MM.1S (cell line): ENCODE results near the gene ALOX15.

Experiments used
- DNase-seq: peaks from one replicate; pipeline ENCODE4 v3.0.0-alpha.2; 2015
- H2AFZ ChIP-seq: fragments of 300-600 bp; sonication (generic); 2 replicates; pipeline ENCODE4 v1.6.0; 2016; ENCODE audit warnings: antibody characterized with exemption, low read length
- H3F3A ChIP-seq: fragments of 300-600 bp; sonication (generic); 2 replicates; pipeline ENCODE4 v1.6.1; 2016; ENCODE audit warnings: mild to moderate bottlenecking, antibody characterized with exemption, low read length, moderate library complexity, mixed read lengths; ENCODE audit not compliant: insufficient read depth
- H3K27ac ChIP-seq: fragments of 300-600 bp; sonication (generic); 2 replicates; pipeline ENCODE4 v1.5.1; 2016; ENCODE audit warnings: mild to moderate bottlenecking, low read length
- H3K27me3 ChIP-seq: fragments of 300-600 bp; sonication (generic); replicated peaks from 2 replicates; pipeline ENCODE4 v1.6.0; 2016; ENCODE audit warnings: low read length; ENCODE audit not compliant: insufficient read depth
- H3K36me3 ChIP-seq: fragments of 300-600 bp; sonication (generic); replicated peaks from 2 replicates; pipeline ENCODE4 v1.6.1; 2016; ENCODE audit warnings: mild to moderate bottlenecking, low read length, mixed read lengths; ENCODE audit not compliant: insufficient read depth
- H3K4me1 ChIP-seq: fragments of 300-600 bp; sonication (generic); 2 replicates; pipeline ENCODE4 v1.6.1; 2016; ENCODE audit warnings: low read length, mixed read lengths
- H3K4me2 ChIP-seq: fragments of 300-600 bp; sonication (generic); 2 replicates; pipeline ENCODE4 v1.6.0; 2016; ENCODE audit warnings: low read depth, low read length
- H3K4me3 ChIP-seq: fragments of 300-600 bp; sonication (generic); 2 replicates; pipeline ENCODE4 v1.5.1; 2016; ENCODE audit warnings: low read length, mixed read lengths
- H3K79me2 ChIP-seq: fragments of 300-600 bp; sonication (generic); 2 replicates; pipeline ENCODE4 v1.6.1; 2016; ENCODE audit warnings: mixed run types, low read length, mixed read lengths
- H3K9ac ChIP-seq: fragments of 300-600 bp; sonication (generic); 2 replicates; pipeline ENCODE4 v1.6.1; 2016; ENCODE audit warnings: low read length, mixed read lengths
- H3K9me2 ChIP-seq: fragments of 300-600 bp; sonication (generic); replicated peaks from 2 replicates; pipeline ENCODE4 v1.6.1; 2016; ENCODE audit warnings: mild to moderate bottlenecking, low read length, mixed read lengths; ENCODE audit not compliant: insufficient read depth
- H3K9me3 ChIP-seq: fragments of 300-600 bp; sonication (generic); replicated peaks from 2 replicates; pipeline ENCODE4 v1.6.1; 2016; ENCODE audit warnings: mild to moderate bottlenecking, low read length, mixed read lengths; ENCODE audit not compliant: insufficient read depth
- H4K20me1 ChIP-seq: fragments of 300-600 bp; sonication (generic); 2 replicates; pipeline ENCODE4 v1.6.1; 2016; ENCODE audit warnings: mild to moderate bottlenecking, low read length, moderate library complexity, mixed read lengths; ENCODE audit not compliant: insufficient read depth
- CTCF ChIP-seq: fragments of 300-600 bp; sonication (generic); IDR thresholded peaks from 2 replicates; pipeline ENCODE4 v1.5.1; 2016; ENCODE audit warnings: antibody characterized with exemption, low read length, mixed read lengths
- EZH2 ChIP-seq: fragments of 300-600 bp; sonication (generic); optimal IDR thresholded peaks from 2 replicates; pipeline ENCODE3; 2017; ENCODE audit warnings: low read depth, mild to moderate bottlenecking, antibody characterized with exemption, low read length, mixed read lengths
- EZH2phosphoT487 ChIP-seq: fragments of 300-600 bp; sonication (generic); IDR thresholded peaks from 2 replicates; pipeline ENCODE4 v1.6.1; 2018; ENCODE audit warnings: antibody characterized with exemption, low read length

ALOX15 gene

GRCh38 chr17:4587803-4588202 is 53.7 kb downstream of the ALOX15 start:
- Histone ChIP-seq H3K9me2 (no peaks in the 10 kb centered on the region), H3K9me3 (no peaks in the 10 kb centered on the region), H3K9ac (no peak overlapping the region), H4K20me1 (no peaks in the 10 kb centered on the region), H3K27me3 (peaks cover 92% of the 10 kb centered on the region), H3K4me1 (no peaks in the 10 kb centered on the region), H3K79me2 (no peaks in the 10 kb centered on the region), H3K4me2 (no peak overlapping the region), H3F3A (no peaks in the 10 kb centered on the region), H2AFZ (no peak overlapping the region), H3K27ac (no peak overlapping the region), H3K4me3 (no peak overlapping the region), H3K36me3 (no peaks in the 10 kb centered on the region)
- TF ChIP-seq EZH2phosphoT487 = no peak
- no peak for TF ChIP-seq EZH2
- TF ChIP-seq CTCF = no peak
- no peak for DNase-seq

DNA sequence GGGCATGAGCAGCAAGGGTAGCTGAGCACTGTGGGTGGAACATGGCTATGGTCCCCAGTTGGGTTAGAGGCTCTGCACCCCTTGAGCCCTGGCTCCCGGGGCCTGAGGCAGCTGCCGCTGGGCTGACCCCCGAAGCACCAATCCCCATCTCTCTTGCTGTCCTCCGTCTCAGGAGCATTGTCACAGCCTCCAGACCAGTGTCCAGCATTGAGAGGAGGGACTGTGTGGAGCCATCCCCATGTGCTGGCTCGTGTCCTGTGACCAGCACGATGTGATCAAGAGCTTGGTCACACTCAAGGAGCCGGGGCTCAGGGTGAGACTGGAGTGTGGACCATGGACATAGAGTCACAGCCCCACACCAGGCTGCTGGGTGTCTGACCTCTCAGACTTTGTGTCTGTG is 54.3 kb downstream of the ALOX15 start:
- Histone ChIP-seq H2AFZ (no peak overlapping the region), H3K9me3 (no peaks in the 10 kb centered on the region), H3K27me3 (peaks cover 92% of the 10 kb centered on the region), H3K27ac (no peak overlapping the region), H3K9ac (no peak overlapping the region), H3K4me3 (no peak overlapping the region), H3K79me2 (no peaks in the 10 kb centered on the region), H3F3A (no peaks in the 10 kb centered on the region), H3K36me3 (no peaks in the 10 kb centered on the region), H3K4me2 (no peak overlapping the region), H4K20me1 (no peaks in the 10 kb centered on the region), H3K9me2 (no peaks in the 10 kb centered on the region), H3K4me1 (no peaks in the 10 kb centered on the region)
- TF ChIP-seq CTCF (no peak), EZH2phosphoT487 (no peak), EZH2 (no peak)
- DNase-seq = no peak

GRCh38 chr17:4586043-4586442 is 55.4 kb downstream of the ALOX15 start:
- H3K9ac ChIP-seq = no peak overlapping the region

More at GRCh38 chr17:4586043-4586442, 55.4 kb downstream of the ALOX15 start:
- Histone ChIP-seq H3K4me1 (no peaks in the 10 kb centered on the region), H3K4me3 (no peak overlapping the region), H2AFZ (no peak overlapping the region), H4K20me1 (no peaks in the 10 kb centered on the region), H3K79me2 (no peaks in the 10 kb centered on the region), H3K9me3 (no peaks in the 10 kb centered on the region), H3K36me3 (no peaks in the 10 kb centered on the region), H3F3A (no peaks in the 10 kb centered on the region), H3K9me2 (no peaks in the 10 kb centered on the region), H3K4me2 (no peak overlapping the region), H3K27me3 (peaks cover 92% of the 10 kb centered on the region), H3K27ac (no peak overlapping the region)
- no peak for DNase-seq
- no peak for TF ChIP-seq CTCF
- TF ChIP-seq EZH2phosphoT487 = no peak
- TF ChIP-seq EZH2 = no peak
